Fibroblast of skin of left quadriceps (primary cell): ENCODE results near the gene UBE2E2.
"Not testable (repeated sequence)": the region's sequence is repeated elsewhere in the genome, so short reads cannot be mapped to it uniquely, and the experiment has no call there.

Experiments
- DNase-seq, 2 experiments: peaks; one replicate each; pipeline ENCODE4 v3.0.0-alpha.2; 2013; ENCODE audit warnings: low read depth in 2 of 2

UBE2E2 gene

DNA sequence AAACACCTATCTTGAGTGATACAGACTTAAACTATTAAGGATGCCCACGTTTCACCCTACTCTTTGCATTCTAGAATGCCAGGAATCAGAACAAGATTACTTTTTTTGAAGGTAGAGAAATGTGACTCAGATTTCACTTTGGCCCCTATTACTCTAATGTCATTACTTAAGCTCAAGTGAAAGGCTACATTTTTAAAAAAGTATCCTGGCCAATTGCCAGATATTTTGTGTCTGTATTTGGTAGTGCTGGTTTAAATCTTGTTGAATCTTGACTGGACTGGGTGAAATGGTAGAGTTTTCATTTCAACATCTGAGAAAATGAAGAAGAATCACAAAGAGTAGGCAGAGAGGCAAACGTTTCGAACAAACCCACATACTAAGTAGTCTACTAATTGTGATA is 384.4 kb downstream of the UBE2E2 start:
- no peak for DNase-seq

DNA sequence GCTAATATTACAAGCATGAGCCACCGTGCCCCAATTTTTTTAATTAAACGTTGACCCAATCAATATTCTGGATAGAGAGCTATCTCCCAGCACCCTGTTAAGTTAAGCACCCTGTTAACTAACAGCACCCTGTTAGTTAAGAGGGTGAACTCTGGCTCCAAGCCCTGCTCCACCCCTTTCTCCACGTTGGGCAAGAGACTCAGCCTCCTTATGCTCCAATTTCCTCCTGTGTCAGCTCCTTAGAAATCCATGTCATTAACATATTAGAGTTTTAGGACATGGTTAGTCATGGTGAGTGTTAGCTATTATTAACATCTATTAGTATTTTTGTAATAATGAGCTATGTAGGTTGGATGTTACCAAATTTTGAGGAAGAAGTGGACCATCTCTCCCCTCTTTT is 385.4 kb downstream of the UBE2E2 start:
- DNase-seq, result no peak

DNA sequence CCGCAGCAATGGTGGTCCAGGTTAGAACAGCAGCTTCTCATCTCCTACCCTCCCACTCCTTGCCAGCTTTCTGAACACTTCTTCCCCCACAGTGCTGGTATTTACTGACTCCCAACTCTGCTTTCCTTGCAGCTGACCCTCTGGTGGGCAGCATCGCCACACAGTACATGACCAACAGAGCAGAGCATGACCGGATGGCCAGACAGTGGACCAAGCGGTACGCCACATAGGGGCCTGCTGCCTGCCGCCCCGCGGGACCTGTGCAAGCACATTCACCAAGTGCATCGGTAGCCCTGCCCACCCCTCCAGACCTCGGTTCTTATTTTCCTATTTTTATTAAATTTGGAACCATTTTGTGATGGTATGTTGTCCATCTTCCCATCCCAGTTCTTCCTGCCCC is 386.5 kb downstream of the UBE2E2 start:
- no peak for DNase-seq

DNA sequence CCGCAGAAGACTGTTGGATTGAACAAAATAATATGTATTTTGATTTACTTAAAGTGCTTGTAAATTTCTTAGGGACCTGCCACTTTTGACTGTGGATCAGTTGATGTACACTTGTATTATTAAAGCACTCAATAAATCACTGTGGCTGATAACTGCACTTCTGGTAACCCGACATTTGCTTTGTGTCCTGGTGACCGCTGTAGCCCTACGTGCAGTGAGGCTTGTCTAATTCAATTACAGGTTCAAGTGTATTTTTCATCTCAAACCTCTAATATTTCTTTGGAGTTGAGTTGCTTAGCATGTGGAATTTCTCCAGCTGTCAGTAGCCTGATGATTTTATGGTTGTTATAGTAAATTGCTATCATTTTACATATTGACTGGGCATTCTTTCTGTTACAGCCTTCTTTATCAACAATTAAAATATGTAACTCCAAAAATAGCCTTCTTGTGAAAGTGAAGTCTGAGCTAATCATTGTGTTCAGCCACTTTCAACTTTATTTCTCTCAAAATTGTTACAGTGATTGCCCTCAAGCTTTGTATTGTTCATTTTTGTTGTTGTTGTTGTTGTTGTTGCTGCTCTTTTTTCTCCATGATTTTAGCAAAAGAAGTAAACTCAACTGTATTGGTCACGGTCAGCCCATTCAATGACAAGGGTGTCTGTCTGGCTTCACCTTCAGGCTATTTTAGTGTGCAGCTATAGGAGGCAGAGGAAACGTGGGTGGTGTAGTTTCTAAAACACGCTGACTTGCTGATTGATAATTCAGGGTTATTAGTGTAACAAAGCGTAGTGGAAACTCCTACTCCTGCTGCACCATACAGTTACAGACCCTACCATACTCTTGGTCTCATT is 387.5 kb downstream of the UBE2E2 start:
- no peak for DNase-seq

DNA sequence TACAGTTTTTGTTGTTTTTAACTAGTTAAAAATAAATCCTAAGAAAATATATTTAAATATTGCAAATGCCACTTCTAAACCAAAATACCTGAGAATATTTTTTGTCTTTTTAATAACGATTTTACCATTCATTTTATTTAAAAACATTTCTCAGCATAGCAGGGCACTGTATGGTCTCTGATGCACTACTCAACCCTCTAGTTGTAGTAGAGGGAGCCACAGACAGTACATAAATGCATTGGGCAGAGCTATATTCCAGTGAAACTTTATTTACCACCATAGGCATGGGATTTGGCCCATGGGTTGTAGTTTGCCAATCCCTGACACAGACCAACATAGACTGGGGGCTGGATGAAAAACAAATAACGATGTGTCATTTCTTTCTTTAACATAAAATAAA is 388.2 kb downstream of the UBE2E2 start:
- no peak for DNase-seq

DNA sequence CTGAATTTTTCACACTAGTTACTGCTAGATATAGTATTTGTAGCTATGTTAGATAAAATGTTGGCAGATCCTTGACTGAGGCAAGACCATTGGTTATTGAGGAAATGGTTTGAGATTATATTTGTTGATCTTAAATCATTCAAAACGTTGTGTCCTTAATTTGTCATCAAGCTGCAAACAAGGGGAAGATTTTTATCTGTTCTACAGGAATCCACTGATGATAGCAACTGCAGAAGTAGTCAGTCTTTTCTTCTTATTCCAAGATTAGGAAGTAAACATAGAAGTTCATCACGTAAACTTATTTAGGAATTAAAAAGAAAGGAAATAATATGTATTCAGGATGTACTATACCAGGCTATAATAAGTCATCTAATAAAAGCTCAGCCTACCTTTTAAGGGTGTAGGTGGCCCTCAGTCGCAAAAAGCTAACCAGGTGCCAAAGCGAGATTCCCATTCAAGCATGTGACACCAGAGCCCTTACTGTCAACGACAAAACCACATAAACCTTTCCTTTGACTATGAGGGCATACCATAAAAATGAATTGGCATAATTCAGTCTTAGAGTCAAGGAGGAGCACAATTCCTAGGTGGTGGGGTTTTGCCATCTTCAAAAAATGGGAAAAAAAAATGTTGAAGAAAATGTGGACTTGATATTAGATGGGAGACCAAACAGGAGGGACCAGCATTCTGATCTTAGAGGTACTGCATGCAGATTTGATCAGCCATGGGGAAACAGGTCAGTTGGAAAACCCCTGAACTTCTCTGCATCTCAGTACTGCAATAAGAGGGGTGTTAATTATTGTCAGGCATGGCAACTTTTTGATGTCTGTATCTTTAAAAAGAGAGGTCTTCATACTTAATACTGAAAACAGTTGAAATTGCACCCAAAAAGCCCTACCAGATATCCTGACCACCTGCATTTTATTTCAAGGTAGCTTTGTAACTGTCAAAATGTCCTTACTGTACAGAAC is 390.1 kb downstream of the UBE2E2 start:
- no peak for DNase-seq

DNA sequence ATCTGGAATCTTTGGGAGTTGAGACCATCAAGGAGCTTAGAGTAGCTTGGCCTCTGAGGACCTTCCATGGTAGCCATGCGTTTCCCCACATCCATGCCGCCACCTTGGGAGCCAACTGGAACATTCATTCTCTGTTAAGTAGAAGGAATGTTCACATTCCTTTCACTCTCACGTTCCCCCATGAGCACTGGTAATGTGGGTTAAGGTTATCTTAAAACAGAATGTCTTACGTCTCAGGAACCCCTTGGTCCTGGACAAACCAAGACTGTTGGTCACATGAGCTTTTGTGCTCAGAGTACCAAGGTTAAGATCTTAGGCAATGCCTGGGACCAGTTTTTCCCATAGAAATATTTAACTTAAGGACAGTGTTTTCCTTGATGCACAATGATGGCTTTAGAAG is 390.9 kb downstream of the UBE2E2 start:
- DNase-seq, result no peak

DNA sequence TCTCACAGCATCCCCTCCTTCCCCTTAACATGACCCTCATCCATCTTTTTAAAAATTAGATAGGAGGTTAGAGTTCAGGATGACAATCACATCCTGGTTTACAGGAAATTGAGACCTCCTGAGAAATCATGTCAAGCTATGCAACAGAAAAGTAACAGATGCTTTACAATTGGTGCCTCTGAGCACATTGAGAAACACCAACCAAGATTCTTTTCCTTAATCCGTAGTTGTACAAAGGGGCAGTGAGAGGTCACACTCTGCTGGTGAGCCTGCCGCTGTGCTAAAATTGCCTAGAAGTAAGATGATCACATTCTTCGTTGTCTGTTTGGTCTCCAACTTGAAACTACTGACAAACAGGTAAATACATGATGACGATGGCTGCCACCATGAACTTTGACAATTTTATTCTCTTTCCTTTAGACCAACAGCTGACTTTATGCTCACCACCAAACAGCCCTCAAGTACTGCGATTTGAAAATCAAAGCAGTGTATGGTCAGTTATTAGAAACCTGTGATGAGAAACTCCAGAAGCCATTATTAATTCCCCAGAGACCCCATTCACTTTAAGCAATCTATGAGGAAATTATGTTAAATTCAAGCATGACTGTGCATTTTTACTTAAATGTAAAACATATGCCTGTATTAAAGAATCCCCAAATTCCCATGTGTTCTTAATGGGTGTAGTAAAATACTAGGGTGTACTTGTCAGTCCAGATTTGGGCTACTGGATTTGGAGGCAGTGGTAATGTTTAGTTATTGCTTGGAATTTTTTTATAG is 392.0 kb downstream of the UBE2E2 start:
- DNase-seq, result peak; percentile 79 to 82

DNA sequence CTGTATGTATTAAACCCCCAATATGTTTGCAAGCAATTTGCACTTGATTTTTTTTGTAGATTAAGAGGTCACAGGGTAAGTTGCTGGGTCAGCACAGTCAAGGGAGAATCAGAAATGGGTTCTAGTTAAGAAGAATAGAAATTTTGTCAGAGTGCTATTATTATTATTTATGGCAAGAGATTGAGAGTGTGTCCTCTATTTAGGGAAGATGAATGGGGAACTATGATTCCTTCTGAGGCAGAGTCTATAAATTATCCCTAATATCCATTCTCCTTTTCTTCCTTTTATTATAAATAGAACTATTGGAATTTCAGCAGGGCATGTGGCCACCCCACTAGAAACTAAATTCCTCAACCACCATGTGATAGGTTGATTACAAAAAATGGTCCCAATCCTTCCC is 392.7 kb downstream of the UBE2E2 start:
- DNase-seq, result no peak

DNA sequence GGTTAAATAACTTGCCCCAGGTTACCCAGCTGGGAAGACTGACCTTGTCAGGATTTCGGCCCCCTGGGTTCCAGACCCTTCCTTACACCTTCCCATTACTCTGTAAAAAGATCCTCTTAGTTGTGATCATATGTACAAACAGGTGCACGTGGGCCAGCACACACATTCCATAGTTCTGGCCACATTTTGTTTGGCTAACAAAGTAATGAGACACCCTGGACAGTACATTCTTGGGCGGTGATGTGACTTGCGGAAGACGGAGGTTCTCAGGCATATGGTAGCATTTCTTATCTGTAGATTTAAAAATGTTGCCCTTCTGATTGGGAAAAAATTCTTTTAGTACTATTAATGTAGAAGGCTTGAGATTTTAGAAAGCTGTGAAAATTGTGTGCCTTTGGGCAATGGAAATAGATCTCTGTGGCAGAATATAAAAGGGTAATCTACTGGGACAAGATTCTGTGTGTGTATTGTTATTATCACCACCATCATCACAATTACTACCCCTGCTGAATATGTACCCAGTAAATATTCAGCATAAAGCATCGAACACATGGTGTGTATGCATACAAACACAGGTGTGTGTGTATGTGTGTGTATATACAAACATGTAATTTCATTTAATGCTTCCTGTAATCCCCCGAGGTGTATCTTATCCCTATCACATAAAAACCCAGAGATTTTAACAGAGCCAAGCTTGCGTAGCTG is 397.2 kb downstream of the UBE2E2 start:
- DNase-seq, result peak; percentile 33 to 40

DNA sequence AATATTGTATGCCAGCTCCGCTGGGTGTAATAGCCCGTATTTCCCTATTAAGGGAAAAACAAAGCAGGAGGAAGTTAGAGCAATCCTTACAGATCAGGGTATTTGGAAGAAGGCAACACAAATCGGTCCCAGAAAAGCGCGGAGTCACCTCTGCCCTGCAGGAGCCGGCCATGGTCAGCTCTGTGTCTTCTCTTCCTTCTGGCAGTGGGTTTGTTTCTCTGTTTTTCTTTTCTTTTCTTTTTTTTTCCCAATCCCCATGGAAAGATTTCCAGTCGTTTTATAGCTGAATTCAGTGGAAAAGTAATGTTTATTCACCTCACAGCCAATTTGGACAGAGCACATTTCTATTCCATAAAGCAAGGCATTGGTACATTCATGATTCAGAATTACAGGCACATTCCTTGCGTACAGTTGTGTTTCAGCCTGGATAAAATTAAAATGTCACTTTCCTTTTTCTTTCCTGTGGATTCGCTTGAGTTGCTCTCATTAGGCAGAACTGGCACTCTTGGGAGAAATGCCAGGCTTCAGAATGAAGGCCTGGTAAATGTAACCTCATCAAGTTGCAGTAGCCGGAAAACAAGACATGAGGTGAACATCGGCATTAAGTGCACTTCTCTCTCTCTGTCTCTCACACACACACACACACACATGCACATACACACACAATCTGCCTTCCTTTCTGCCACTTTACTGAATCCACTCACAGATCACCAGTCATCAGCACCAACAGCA is 398.1 kb downstream of the UBE2E2 start:
- no peak for DNase-seq

DNA sequence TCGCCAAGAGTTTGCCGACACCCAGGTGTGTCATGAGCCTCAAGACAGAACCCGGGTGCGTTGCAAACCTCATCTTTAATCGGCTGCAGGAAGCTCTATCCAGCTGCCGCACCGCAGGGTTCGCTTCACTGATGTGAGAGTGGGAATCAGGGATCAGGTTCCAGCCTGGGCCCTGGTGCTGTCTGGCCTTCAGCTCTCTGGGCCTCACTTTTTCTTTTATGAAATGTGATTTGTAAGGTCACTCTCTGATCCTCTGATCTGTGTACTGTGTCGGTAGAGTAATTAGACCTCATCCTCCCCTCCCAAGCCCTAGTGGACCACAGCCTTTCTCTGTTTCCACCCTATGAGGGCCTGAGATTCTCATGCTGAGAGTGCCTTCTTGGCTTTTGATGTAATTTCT is 399.8 kb downstream of the UBE2E2 start:
- DNase-seq, result no peak

DNA sequence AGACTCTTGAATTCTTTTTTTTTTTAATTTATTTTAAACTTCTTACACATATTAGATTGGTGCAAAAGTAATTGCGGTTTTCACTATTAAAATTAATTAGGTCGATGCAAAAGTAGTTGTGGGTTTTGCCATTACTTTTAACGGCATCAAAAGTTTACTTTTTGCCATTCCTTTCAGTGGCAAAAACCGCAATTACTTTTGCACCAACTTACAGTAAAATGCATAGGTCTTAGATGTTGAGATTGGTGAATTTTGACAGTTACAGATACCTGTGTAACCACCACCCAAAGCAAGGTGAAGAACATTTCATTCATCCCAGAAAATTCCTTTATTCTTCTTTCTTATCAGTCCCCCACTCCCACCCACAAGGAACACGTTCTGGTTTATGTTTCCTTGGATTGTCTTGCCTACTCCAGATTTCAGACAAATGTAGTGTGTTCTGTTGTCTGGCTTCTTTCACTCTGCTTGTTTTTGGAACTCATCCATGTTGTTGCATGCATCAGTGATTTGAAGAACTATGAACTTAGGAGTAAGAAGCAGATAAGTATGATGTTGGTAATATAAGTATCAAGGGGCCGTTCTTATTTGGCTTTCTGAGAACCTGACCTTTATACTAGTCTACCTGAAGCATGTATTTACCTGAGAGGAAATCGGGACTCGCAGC is 404.2 kb downstream of the UBE2E2 start:
- no peak for DNase-seq

DNA sequence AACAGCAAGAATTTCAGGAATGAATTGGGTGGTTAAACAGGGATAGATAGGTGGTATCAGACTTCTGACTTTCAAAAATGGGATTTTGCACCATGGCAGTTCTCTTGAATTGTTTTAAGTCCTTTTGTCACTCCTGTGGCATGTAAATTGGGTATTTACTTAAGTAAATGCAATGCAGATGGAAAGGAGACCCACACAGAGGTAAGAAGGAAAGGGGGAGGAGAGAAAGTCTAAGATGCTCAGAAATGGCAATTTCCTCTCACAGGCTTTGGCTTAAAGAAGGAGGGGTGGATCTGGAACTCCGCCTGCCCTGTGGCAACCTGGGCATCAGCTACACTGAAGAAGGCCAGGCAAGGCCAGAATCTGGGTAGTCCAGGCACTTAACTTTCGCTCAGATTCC is 405.5 kb downstream of the UBE2E2 start:
- DNase-seq, result no peak

DNA sequence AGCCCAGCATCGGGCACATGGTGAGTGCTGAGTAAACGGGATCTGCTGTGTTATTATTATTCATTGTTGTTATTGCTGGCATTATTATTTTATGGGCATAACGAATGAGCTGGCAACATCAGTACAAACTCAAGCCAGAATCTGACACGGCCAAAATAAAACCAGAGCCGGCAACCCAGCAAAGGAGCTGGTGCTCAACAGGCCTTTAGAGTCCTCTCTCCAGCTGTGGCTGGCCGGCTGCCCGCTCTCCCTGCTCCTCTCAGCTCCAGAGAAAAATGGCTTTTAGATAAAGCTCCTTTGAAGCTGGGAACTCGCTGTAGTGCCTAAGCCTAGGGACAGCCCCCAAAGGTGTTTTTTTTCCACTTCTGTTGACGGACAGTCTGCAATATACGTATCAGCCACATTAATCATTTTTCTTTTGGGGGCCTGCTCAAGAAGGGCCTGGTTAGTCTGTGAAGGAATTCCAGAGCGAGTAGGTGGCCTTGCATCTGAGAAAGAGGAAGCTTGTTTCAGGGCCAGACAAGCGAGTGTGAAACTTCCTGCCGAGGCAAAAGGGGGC is 408.7 kb downstream of the UBE2E2 start:
- DNase-seq, result peak; percentile 32

DNA sequence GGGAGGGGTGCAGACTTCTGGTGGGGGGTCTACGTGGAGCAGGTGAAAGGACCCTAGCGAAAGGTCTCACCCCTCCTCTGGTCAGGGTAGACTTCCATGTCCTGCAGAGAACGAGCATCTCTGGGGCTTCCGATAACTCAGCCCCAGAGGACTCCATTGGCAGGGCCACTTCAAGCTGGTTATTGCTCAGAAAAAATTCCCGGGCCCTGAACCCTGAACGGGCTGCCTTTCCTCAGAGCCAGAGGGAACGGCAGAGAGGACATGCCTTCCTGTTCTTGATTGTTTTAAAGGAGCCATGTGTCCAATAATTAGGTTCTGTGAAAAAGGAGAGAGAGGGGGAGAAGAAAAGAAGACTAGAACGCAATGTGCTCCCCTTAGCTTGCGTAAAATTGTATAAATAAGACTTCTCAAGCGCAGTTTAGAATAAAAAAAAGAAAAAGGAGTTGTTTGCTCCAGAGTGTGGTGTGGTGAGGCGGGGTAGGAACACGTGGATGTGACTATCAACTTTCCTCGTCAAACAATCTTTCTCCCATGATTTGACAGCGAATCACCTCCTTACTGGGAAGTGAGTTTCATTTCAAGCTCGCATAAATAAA is 409.3 kb downstream of the UBE2E2 start:
- no peak for DNase-seq

DNA sequence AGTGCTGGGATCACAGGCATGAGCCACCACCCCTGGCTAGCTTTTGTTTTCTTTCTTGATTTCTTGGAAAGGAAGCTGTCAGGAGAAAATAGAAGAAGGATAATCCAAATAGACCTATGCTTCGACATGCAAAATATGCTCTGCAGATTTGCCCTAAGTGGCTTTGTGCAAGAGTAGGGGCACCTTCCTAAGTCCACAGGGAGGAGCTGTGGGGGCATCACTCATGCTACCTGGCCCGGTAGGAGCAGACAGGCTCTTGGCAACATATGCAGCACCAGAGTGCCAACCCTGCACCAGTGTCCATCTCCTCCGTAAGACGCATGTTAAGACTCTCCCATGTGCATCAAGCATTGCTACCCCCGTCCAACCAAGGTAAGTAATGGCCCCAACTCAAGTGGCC is 411.9 kb downstream of the UBE2E2 start:
- no peak for DNase-seq

DNA sequence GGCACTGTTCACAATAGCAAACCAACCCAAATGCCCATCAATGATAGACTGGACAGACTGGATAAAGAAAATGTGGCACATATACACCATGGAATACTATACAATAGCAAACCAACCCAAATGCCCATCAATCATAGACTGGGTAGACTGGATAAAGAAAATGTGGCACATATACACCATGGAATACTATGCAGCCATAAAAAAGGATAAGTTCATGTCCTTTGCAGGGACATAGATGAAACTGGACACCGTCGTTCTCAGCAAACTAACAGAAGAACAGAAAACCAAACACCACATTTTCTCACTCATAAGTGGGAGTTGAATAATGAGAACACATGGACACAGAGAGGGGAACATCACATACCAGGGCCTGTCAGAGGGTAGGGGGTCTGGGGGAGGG is 415.3 kb downstream of the UBE2E2 start:
- not testable (repeated sequence) for DNase-seq
